ACHN (cell line): ENCODE measurements around the gene DNMT3A.
"Not testable (repeated sequence)": the region's sequence is repeated elsewhere in the genome, so short reads cannot be mapped to it uniquely, and the experiment has no call there.

Experiments used
- DNase-seq: peaks from one replicate; pipeline ENCODE4 v3.0.0-alpha.2; 2015
- in situ Hi-C: cut with HindIII; loops from 2 replicates; pipeline ENCODE4 v1.10.0; 2017; ENCODE audit warnings: low sequenced_read_pairs, low pct_ligation_motif_present, low pct_unique_long_range_greater_than_20kb

DNMT3A gene

GRCh38 chr2:25276569-25277465, 64.9 kb downstream of the DNMT3A start:
- peak; percentile 55 for DNase-seq
- in situ Hi-C loops: no loop called here

- no peak for DNase-seq
- in situ Hi-C loops: no loop called here
Measured at GRCh38 chr2:25275575-25275965, 66.2 kb downstream of the DNMT3A start.

GRCh38 chr2:25274868-25275574, 66.7 kb downstream of the DNMT3A start:
- in situ Hi-C loops: no loop called here
- DNase-seq: no peak

GRCh38 chr2:25273985-25274535, 67.7 kb downstream of the DNMT3A start:
- DNase-seq: no peak
- in situ Hi-C loops: no loop called here

GRCh38 chr2:25272705-25273104, 69.0 kb downstream of the DNMT3A start:
- DNase-seq, in situ Hi-C loops: not testable (repeated sequence)

- no peak for DNase-seq
- in situ Hi-C loops: no loop called here
Measured at GRCh38 chr2:25270061-25270460, 71.7 kb downstream of the DNMT3A start.

GRCh38 chr2:25269233-25269632, 72.5 kb downstream of the DNMT3A start:
- in situ Hi-C loops: no loop called here
- DNase-seq: no peak

- in situ Hi-C loops: no loop called here
- peak; percentile 32 for DNase-seq
Measured at GRCh38 chr2:25268139-25268538, 73.6 kb downstream of the DNMT3A start.

GRCh38 chr2:25266399-25266798, 75.3 kb downstream of the DNMT3A start:
- in situ Hi-C loops: no loop called here
- no peak for DNase-seq

GRCh38 chr2:25265802-25266201, 75.9 kb downstream of the DNMT3A start:
- no peak for DNase-seq
- in situ Hi-C loops: no loop called here

- no peak for DNase-seq
- in situ Hi-C loops: no loop called here
Measured at GRCh38 chr2:25265001-25265400, 76.7 kb downstream of the DNMT3A start.

GRCh38 chr2:25262288-25262687, 79.4 kb downstream of the DNMT3A start:
- no peak for DNase-seq
- in situ Hi-C loops: no loop called here

GRCh38 chr2:25259737-25260124, 82.0 kb downstream of the DNMT3A start:
- DNase-seq: no peak
- in situ Hi-C loops: no loop called here

GRCh38 chr2:25258847-25259736, 82.6 kb downstream of the DNMT3A start:
- DNase-seq: no peak
- in situ Hi-C loops: no loop called here

GRCh38 chr2:25257931-25258846, 83.5 kb downstream of the DNMT3A start:
- DNase-seq: no peak
- in situ Hi-C loops: no loop called here

GRCh38 chr2:25257032-25257552, 84.6 kb downstream of the DNMT3A start:
- DNase-seq: no peak
- in situ Hi-C loops: no loop called here

- in situ Hi-C loops: no loop called here
- no peak for DNase-seq
Measured at GRCh38 chr2:25256488-25256875, 85.2 kb downstream of the DNMT3A start.
